ENCODE results near the gene LMX1B.

Gene LMX1B

DNA sequence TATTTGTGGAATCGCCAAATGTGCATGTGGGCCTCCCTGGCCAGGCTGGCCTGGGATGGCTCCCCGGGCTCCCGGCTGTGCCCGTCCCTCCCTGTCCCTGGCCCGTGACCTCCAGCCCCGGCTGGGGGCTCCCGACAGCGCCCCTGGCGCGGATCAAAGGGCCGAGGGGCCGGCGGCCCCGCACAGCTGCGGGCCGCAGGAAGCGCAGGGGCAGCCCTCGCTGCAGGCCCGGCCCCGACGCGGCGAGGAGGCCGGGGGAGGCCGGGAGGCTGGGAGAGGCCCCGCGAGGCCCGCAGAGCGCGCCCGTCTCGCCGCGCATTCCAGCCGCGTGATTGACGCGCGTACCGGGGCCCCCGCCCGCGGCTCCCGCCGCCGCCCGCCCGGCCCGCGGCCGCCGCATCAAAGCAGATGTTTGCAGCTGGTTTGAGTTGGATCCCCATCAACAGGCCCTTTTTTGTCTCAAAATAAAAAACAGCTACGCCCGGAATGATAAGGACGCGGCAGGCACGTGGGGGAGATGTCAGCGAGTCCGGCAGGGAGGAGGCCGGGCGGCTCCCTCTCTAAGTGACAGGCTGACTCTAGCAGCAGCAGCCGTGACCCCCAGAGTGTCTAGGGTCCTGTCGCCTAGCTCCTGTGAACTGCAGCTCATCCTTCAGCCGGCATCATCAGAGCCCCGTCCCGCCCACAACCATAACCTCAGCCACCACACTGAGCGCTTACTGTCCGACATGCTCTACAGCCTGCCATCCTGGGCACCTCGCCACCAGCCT, 69.4 kb downstream of the LMX1B start:
- DNase-seq, result no peak

DNA sequence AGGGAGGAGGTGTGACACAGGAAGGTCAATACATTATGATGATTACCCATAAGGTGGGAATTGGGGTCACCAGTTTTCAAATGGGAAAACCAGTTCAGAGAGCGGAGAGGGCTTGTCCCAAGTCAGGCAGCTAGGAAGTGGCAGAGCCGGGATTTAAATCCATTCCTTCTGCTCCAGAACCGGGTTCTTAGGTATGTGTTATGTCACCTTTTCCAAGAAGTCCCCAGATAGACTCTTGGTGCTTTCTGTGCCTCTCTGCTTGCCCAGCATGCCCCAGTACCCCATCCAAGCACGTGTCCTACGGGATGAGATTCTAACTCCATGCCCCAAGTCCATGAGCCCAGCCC, 69.9 kb downstream of the LMX1B start:
- no peak for DNase-seq

DNA sequence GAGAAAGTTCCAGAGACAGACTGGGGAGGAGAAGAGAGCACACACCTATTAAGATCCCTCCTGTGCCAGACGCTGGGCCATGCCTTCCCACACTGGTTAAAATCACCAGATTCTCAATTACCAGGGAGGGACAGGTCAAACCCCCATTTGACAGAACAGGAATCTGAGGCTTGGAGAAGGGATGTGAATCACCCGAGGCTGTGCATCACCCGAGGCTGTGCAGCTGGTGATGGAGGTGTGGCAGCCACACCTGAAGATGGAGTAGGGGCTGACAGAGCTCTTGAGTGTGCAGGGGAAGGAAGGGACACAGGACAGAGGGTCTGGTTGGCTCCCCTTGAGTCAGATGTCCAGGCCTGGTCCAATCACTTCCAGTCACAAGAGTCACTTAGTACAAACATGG, 70.6 kb downstream of the LMX1B start:
- DNase-seq, result no peak

DNA sequence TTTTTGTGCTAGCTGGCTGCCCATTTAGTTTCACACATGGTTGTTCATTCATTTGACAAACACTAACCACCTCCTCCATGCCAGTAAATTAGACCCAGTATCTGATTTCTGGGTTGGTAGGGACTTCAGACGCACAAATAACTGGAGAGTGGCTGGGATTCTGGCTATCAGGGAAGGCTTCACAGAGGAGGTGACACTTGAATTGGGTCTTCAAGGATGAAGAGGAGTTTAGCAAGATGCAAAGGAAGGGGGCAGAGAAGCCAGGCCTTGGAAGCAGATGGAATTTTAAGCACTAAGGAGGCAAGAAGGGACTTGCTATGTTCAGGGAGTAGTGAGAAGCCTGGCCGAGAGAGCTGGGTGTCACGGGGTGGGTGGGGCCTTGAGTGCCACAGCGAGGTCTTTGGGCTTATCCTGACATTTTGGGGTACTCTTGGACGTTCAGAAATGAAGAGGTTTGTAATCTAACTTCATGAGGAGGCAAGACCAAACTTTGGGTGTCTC, 71.3 kb downstream of the LMX1B start:
- DNase-seq, result no peak

DNA sequence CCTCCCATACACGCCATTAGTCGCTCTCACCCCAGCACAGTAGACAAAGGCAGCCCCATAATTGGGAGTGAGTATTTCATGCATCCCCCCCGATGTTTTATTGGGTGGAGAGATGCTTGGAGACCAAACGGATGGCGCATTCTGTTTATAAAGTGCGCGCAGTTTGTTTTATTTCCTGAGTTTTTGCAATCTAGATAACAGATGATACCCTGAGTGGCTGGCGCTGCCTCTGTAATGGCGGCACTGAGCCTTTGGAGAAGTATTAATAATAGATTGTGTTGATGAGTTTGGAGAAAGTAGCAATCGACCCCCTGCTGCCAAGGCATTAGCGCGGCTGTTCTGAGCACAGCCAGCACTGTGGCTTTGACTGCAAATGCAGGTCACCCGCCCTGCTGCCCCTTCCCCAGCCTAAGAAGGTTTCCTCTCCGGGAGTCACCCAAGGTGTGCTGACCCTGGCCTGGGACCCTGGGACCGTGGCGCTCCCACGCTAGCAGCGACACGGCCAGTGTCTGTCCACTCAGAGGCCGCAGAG, 74.3 kb downstream of the LMX1B start:
- no peak for DNase-seq

DNA sequence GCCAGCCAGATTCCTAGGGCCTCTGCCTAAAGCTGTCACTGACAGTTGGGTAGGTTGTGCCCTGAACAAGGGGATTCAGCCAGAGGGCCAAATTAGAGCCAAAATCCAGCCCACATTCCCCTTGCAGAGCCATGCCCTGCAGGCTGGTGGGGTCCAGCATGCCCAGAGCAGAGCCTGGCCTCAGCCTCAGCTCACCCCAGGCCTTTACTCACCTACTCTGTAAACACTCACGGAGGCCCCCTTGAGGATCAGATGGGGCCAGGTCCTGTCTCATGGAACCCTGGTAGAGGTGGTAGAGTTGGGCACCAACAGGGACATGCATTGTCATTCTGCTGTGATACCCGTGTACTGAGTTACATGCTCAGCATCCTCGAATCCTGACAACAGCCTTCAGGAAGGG, 74.9 kb downstream of the LMX1B start:
- DNase-seq, result no peak

DNA sequence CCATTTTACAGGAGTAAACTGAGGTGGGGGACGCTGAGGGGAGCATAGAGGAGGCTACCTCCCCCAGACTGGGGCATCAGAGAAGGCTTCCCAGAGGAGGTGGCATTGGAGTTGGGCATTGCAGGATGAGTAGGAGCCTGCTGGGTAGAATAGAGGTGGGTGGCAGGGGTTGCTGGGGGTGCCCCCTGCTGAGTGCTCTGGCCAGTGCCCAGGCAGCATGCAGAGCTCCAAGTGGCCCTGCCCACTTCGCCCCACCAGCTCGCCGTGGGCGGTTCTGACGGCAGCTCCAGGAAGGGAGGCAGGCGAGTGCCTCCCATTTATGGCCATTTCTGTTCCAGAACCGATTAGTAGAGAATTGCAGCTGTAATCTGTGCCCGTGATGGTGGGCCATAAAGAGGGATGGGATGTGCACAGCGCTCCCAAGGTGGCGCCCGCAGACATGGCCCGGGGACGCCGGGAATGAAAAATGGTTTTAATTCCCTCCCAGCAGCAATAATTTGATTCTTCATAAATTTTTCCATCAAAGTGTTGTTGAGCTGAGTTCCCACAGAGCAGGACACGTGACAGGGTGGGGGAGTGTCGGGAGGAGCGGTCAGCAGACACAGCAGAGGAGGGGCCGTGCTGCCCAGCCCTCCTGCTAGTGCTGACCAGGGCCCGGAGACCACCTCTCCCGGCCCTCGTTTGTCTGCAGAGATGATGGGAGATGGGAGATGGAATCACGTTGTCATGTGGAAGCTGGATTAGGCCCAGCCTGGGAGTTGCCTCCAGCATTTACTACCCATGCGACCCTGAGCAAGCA, 75.5 kb downstream of the LMX1B start:
- no peak for DNase-seq

DNA sequence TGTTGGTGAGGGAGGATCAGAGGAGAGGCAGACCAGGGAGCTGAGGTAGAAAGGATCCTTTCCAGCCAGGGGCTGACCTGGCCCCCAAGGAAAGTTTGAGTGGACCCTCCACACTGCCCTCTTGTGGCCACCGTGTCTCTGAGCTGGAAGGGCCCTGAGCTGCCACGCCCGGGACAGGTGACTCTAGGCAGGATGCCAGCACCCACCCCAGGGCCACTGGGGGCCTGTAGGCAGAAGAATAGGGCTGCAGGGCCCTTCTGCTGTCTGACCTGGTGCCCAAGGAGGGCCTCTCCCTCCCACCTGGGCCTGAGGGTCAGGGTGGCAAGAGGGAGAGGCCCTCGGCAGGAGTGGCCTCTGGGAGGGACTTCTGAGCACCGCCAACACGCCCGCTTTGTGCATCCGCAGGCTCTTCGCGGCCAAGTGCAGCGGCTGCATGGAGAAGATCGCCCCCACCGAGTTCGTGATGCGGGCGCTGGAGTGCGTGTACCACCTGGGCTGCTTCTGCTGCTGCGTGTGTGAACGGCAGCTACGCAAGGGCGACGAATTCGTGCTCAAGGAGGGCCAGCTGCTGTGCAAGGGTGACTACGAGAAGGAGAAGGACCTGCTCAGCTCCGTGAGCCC, 76.8 kb downstream of the LMX1B start:
- no peak for DNase-seq

DNA sequence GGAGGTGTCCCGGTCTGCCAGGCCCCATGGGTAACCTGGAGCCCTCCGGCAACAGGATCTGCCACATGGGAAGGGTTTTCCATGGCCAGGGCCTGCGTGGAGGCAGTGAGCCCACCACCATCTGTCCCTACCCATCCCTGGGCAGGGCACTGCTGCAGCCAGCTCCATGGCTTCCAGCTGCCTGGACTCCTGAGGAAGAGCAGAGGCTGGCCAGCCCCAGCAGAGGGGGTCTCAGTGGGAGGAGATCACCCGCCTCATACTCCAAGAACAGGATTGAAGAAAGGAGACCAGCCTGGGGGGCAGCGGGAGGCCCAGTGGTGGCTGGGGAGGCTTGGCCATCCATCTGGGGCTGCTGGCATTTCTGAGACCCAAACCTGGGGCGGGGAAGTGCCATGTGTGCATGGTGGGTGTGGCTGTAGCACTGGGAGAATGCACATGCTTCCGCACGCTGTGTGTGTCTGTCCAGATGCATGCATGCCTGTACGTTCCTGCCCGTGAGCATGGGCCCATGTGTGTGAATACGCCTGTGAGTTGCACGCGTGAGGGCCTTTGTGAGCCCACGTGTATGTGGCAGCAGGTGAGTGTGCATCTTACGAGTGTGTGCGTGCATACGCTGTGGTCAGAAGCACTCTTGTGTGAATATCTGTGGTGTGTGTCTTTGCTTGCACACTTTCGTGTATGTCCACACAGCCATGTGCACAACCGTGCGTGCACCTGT, 78.5 kb downstream of the LMX1B start:
- no peak for DNase-seq

DNA sequence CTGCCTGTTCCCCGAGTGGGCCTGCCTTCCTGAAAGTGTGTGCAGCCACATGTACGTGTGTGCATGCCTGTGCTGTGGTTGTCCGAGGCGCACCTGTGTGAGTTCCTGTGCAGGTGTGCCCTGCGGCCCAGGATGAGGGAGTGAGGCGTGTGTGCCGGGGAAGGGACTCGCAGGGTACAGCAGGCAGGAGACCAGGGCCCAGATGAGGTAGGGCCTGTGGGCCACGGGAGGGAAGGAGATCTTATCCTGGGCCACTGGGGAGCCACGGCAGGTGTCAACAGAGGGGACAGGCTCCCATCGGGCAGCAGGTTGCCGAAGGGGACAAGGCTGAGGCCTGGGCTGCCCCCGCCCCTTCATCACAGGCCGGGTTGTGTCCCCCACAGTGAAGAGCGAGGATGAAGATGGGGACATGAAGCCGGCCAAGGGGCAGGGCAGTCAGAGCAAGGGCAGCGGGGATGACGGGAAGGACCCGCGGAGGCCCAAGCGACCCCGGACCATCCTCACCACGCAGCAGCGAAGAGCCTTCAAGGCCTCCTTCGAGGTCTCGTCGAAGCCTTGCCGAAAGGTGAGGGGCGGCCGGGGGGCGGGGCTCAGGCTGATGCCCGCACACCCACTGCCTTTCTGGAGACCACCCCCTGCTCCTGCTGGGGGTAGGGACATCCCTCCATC, 79.2 kb downstream of the LMX1B start:
- no peak for DNase-seq

DNA sequence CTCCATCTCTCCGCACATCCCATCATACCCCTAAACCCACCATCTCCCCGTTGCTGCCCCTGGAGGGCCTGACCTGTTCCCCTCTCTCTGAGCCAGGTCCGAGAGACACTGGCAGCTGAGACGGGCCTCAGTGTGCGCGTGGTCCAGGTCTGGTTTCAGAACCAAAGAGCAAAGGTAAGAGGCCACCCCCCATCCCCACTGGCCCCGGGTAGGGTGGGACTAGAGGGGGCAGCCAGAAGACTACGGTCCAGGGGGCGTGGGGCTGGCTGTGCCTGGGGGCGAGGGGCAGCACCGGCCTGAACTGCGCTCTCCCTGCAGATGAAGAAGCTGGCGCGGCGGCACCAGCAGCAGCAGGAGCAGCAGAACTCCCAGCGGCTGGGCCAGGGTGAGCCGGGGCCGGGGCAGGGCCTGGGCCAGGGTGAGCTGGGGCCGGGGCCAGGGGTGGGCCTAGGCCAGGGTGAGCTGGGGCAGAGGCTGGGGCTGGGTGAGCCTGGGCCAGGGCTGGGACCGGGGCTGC, 79.8 kb downstream of the LMX1B start:
- DNase-seq, result no peak

DNA sequence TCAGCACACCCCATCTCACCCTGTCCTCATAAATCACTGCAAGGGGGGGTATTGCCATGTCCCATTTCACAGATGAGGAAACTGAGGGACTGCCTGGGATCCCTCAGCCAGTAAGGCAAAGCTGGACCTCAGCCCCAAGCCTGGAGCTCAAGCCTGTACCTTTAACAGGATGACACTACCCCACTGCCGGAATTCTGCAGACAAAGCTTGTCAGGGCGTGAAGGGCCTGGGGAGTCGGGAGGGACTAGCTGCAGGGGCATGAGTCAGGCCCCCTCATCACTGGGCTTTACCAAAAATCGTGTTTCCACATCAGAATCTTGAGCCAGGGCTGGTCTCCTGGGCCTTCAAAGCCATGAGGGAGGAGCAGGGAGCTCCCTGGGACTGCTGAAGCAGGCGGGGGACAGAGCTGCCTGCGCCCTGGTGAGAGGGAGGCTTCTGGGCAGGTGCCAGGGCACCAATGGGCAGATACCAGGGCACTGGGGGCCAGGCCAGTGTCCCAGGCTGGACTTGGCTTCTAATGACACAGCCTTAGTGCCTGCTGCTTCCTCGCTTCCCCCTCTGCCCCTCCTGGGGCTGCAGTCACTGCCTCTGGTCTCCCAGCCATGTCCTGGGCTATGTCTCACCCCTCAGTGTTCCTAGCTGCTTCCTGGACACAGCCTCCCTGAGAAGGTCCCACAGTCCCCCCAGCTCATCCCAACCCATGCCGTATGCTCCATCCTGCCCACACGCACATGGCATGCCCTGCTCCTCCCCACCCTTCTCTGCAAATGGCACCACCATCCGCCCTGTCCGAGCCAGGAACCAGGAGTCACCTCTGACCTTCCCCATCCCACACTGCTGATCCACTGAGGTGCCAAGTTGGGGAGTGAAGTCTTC, 80.7 kb downstream of the LMX1B start:
- no peak for DNase-seq

DNA sequence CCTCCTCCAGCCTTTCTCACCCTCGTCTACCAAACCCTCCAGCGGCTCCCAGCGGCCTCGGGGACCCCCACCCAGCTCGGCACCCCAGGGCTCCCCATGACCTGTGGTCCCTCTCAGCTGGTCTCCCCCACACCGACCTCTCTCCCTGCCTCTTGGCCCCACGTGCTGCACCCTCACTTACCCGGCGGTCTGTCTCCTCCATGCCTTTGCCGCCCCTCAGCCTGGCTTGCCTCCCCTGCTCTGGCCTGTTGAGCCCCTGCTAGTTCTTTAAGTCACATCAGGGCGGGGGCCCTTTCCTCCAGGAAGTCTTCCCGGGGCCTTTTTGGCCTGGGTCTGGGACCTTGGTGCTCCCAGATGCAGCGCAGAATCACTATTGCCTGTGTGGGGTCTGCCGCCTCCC, 81.5 kb downstream of the LMX1B start:
- no peak for DNase-seq

DNA sequence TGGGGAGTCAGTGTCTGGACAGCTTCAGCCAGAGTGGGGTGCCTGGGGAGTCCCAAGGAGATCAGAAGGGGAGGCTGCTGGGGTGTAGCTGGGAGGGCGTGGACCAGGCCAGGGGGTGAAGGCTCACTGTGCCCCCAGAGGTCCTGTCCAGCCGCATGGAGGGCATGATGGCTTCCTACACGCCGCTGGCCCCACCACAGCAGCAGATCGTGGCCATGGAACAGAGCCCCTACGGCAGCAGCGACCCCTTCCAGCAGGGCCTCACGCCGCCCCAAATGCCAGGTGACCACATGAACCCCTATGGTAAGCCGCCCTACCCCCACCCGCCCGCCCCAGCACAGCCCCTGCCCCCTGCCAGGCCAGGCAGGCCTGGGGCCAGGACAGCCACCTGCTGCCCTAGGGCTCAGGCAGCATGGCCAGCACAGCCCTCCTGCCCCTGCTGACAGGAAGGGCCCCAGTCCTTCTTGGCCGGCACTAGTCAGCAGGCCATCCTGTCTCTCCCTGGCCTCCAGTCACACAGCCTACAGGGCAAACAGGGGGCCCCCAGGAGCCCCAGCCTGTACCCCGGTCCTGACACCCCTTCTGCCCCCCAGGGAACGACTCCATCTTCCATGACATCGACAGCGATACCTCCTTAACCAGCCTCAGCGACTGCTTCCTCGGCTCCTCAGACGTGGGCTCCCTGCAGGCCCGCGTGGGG, 82.1 kb downstream of the LMX1B start:
- no peak for DNase-seq

DNA sequence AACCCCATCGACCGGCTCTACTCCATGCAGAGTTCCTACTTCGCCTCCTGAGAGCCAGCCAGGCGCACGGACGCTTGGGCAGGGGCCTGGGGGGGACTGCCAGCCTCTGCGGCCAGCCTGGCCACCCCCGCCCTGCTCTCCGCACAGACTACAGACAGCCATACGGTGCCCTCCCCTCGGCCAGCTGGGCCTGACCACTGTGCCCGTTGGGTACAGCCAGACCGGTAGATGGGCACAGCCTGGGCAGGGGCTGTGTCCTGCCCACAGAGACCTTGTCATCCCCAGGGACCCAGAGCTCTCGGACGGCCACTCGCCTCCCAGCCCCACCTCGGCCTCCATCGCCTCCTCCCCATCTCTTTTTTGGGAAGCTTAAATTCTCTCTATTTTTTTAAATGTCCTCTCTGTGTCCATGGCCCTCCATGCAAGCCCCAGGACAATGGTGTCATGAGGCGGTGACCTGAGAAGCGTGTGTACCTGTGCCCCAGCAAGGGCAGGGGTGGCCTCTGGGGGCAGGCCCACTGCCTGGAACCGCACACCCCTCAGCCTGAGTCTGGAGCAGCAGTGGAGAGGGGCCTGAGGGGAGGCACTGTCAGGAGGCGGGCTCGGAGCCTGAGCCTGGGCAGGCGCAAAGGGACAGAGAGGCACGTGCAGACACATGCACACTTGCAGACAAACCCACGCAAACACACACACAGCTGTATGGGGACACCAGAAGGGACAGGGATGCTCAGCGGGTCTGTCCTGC, 82.8 kb downstream of the LMX1B start:
- DNase-seq, result no peak

DNA sequence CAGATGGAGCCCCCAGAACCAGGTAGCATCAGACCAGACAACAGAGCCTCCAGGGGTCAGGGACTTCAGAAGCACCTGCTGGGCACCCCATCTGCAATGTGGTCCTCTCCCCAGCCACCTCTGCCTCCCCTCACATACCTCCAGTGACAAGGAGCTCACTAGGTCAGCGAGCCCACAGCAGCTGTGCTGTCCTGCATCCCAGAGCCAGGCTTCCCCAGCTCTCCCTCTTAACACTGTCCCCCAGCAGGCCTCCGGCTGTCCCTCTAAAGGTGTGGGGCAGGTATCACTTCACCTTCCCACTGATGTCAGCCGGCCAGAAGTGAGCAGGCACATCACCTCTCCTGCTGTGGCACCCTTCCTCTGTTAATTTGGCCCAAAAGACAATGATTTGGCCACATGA, 83.6 kb downstream of the LMX1B start:
- DNase-seq, result no peak

DNA sequence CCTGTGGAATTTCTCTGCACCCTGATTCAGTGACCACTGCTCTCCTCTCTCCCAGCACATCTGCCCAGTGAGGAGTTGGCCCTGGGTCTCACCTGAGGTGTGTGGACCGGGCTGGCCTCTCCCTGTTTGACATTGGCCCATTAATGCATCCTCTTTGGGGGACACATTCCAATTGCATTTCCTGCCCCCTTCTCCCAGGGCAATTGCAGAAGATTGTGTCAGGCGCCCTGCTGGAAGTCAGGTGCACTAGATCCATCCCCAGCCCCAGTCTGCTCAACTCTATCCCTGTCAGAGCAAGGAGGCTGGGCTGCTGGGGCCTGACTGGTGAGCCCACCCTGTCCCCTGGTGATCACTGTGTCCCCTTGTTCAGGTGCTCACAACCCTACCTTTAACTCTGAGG, 84.5 kb downstream of the LMX1B start:
- DNase-seq, result no peak

DNA sequence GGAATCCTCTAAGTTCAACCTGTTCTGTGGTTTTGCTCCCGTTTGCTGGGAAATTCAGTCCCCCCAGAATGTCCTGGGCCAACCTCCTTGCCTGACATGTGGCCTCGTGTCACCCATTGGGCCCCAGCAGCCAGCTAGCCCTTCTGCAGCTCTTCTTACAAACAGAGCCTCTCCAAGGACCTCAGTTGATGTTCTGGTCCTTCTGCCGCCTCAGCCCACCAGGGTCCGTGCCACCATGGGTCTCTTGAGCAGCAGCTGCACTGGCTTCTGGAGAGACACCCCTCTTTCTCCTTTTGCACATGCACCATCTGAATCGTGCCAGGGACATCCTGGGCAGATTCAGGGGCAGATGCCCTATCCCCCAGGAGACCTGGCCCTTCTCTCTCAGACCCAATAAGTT, 85.0 kb downstream of the LMX1B start:
- DNase-seq, result no peak

DNA sequence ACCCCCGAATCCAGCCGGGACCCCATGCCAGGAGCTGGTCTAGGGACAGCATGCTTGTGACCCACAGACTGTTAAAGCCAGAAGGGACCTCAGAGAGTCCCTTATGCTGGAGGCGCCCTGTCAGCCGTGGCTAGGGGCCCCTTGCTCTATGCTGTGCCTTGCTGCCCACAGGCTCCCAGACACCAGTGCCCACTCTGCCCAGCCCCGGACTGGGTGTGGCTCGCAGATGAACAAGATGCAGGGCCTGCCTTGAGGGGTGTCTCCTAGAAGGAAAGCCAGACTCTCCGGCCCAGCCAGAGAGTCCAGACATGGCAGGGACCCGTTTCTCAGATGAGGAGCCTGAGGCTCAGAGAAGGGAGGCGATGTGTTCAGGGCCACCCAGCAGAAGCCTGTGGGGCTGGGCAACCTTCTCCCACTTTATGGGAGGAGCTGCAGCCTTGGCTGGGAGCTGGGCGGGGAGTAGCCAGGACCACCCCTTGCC, 85.7 kb downstream of the LMX1B start:
- DNase-seq, result no peak

DNA sequence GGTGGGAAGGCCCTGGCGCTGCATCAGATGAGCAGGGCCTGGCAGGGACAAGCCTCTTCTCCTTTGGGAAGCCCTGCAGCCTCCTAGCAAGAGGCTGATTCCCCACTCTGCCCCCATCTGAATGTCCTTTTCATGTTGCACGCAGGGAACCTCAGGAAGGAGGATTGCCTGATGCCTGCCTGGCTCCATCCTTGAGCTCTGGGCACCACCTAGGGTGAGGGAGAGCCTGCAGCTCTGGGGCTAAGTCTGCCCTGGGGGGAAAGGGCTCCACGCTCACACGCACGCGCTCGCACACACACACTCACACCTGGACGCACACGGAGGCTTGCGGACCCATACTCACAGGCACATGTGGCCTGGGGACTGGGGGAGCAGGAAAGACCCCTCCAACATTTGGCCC, 86.6 kb downstream of the LMX1B start:
- DNase-seq, result no peak
